Measurements from ENCODE around the gene IRX2. TPM values are rescaled to one million over a fixed set of nuclear protein-coding genes. Genes with fewer than 3 reads are reported as not detected.

The IRX2 gene
- total RNA-seq, 1 donor from 2014 or later, result 4.2 TPM

GRCh38 chr5:2755681-2756171, 4.2 kb upstream of the IRX2 start:
- TF ChIP-seq CTCF (IDR thresholded peaks at IDR 0.05; ENCODE audit: unreplicated experiment), result no peak
- H3K36me3 Mint-ChIP-seq (ENCODE audit: insufficient read depth), result no peaks in the 10 kb centered on the region
- no peak for DNase-seq (ENCODE audit: low spot score, unreplicated experiment)
- H3K4me1 Mint-ChIP-seq (ENCODE audit: low read depth), result peaks cover 11% of the 10 kb centered on the region
- H3K4me3 Mint-ChIP-seq (ENCODE audit: low read depth), result peak overlapping the region; percentile 60
- peaks cover 82% of the 10 kb centered on the region for H3K27me3 Mint-ChIP-seq
- H3K27ac Mint-ChIP-seq, result peak overlapping the region; percentile 38
- H3K9me3 Mint-ChIP-seq (ENCODE audit: low read depth), result no peaks in the 10 kb centered on the region

GRCh38 chr5:2755076-2755680, 3.7 kb upstream of the IRX2 start:
- Mint-ChIP-seq H3K4me3 (ENCODE audit: low read depth) (no peak overlapping the region), H3K36me3 (ENCODE audit: insufficient read depth) (no peaks in the 10 kb centered on the region), H3K9me3 (ENCODE audit: low read depth) (no peaks in the 10 kb centered on the region), H3K27me3 (peaks cover 77% of the 10 kb centered on the region), H3K4me1 (ENCODE audit: low read depth) (peaks cover 11% of the 10 kb centered on the region), H3K27ac (no peak overlapping the region)
- DNase-seq (ENCODE audit: low spot score, unreplicated experiment), result no peak
- TF ChIP-seq CTCF (IDR thresholded peaks at IDR 0.05; ENCODE audit: unreplicated experiment), result peak; percentile 56

GRCh38 chr5:2754581-2755075, 3.2 kb upstream of the IRX2 start:
- H3K4me3 Mint-ChIP-seq (ENCODE audit: low read depth), result no peak overlapping the region
- DNase-seq (ENCODE audit: low spot score, unreplicated experiment), result no peak
- H3K9me3 Mint-ChIP-seq (ENCODE audit: low read depth), result no peaks in the 10 kb centered on the region
- H3K27ac Mint-ChIP-seq, result no peak overlapping the region
- H3K4me1 Mint-ChIP-seq (ENCODE audit: low read depth), result peaks cover 13% of the 10 kb centered on the region
- TF ChIP-seq CTCF (IDR thresholded peaks at IDR 0.05; ENCODE audit: unreplicated experiment), result no peak
- peaks cover 77% of the 10 kb centered on the region for H3K27me3 Mint-ChIP-seq
- H3K36me3 Mint-ChIP-seq (ENCODE audit: insufficient read depth), result peaks cover 3% of the 10 kb centered on the region

GRCh38 chr5:2753452-2754420, 2.3 kb upstream of the IRX2 start:
- H3K9me3 Mint-ChIP-seq (ENCODE audit: low read depth), result peaks cover 3% of the 10 kb centered on the region
- no peak for TF ChIP-seq CTCF (IDR thresholded peaks at IDR 0.05; ENCODE audit: unreplicated experiment)
- H3K4me1 Mint-ChIP-seq (ENCODE audit: low read depth), result peaks cover 13% of the 10 kb centered on the region
- peak overlapping the region; percentile 10 for H3K27ac Mint-ChIP-seq
- no peak for DNase-seq (ENCODE audit: low spot score, unreplicated experiment)
- peaks cover 7% of the 10 kb centered on the region for H3K36me3 Mint-ChIP-seq (ENCODE audit: insufficient read depth)
- peaks cover 73% of the 10 kb centered on the region for H3K27me3 Mint-ChIP-seq
- peak overlapping the region; percentile 41 for H3K4me3 Mint-ChIP-seq (ENCODE audit: low read depth)

- no peak for TF ChIP-seq CTCF (IDR thresholded peaks at IDR 0.05; ENCODE audit: unreplicated experiment)
- no peak overlapping the region for H3K27ac Mint-ChIP-seq
- DNase-seq (ENCODE audit: low spot score, unreplicated experiment), result no peak
- H3K4me1 Mint-ChIP-seq (ENCODE audit: low read depth), result peaks cover 13% of the 10 kb centered on the region
- H3K36me3 Mint-ChIP-seq (ENCODE audit: insufficient read depth), result peaks cover 7% of the 10 kb centered on the region
- H3K27me3 Mint-ChIP-seq, result peaks cover 66% of the 10 kb centered on the region
- H3K9me3 Mint-ChIP-seq (ENCODE audit: low read depth), result peaks cover 3% of the 10 kb centered on the region
- H3K4me3 Mint-ChIP-seq (ENCODE audit: low read depth), result peak overlapping the region; percentile 70
Measured at GRCh38 chr5:2752821-2753439, 1.5 kb upstream of the IRX2 start.

Measured in progenitor cell of endocrine pancreas (in vitro differentiated cells).